Body of pancreas (tissue), 4 donors: ENCODE measurements around the gene OR2D2. TPM values are rescaled to one million over a fixed set of nuclear protein-coding genes. Genes with fewer than 3 reads are reported as not detected.

ENCODE experiments used
- ATAC-seq: fragments of 150-250 bp; one replicate; pipeline ENCODE4 v1.9.1; 2016
- DNase-seq, 4 donors: peaks; one replicate each; pipeline ENCODE4 v3.0.0-alpha.2; 2019
- H3K27ac ChIP-seq, 4 donors: fragments of 200-600 bp; sonication (generic); 1 replicate in 3 of 4; 2 replicates in 1 of 4; pipeline versions ENCODE4 v1.5.1 to v1.6.1; 2016 to 2019; ENCODE audit warnings: mild to moderate bottlenecking in 1 of 4, mixed read lengths in 1 of 4, moderate library complexity in 1 of 4
- H3K27me3 ChIP-seq, 2 donors: fragments of 200-600 bp; sonication (generic); one replicate each; pipeline ENCODE4 v1.6.0; 2016; ENCODE audit warnings: mild to moderate bottlenecking in 1 of 2
- H3K36me3 ChIP-seq, 2 donors: fragments of 200-600 bp; sonication (generic); replicated peaks in 1 of 2; 2 replicates each; pipeline ENCODE4 v1.5.1; 2016; ENCODE audit warnings: low read depth in 2 of 2; ENCODE audit not compliant: insufficient read depth in 1 of 2
- H3K4me1 ChIP-seq: fragments of 200-600 bp; sonication (generic); one replicate; pipeline ENCODE4 v1.6.0; 2016
- H3K4me3 ChIP-seq, 2 donors: fragments of 200-600 bp; sonication (generic); 1 replicate in 1 of 2; 2 replicates in 1 of 2; pipeline ENCODE4 v1.5.1; 2016 to 2019
- H3K9me3 ChIP-seq, 3 donors: fragments of 200-600 bp; sonication (generic); 1 replicate in 2 of 3; 2 replicates in 1 of 3; pipeline ENCODE4 v1.5.1; 2016
- POLR2A ChIP-seq, 3 donors: fragments of 450-650 bp; IDR thresholded peaks; one replicate each; pipeline ENCODE4 v1.6.1; 2016; ENCODE audit warnings: antibody characterized with exemption in 3 of 3, mild to moderate bottlenecking in 2 of 3
- WGBS, 2 donors: methylation state at CpG; one replicate each; pipeline ENCODE4 v1.1.5; 2017; 5-methylcytosine and 5-hydroxymethylcytosine counted together
- intact Hi-C: fragments of 100-400 bp; cut with DNase I; formaldehyde crosslinking; loops from one replicate; pipeline ENCODE4 v1.15.1; 2023
- total RNA-seq, 2 donors: library from RNA; depleted of rRNA; stranded (reverse); fragments of >200 nt; gene quantifications; one replicate each; pipeline ENCODE4 v1.1.0, GENCODE V29; 2016
- TF ChIP-seq, protein P1 (sequence below), 7 experiments: fragments of 450-650 bp in 4 of 7; fragments of 200-600 bp in 3 of 7; sonication (generic) in 3 of 7; IDR thresholded peaks; one replicate each; pipeline ENCODE4 v1.5.1; 2016 to 2019; ENCODE audit warnings: antibody characterized with exemption in 7 of 7

Gene OR2D2, protein sequence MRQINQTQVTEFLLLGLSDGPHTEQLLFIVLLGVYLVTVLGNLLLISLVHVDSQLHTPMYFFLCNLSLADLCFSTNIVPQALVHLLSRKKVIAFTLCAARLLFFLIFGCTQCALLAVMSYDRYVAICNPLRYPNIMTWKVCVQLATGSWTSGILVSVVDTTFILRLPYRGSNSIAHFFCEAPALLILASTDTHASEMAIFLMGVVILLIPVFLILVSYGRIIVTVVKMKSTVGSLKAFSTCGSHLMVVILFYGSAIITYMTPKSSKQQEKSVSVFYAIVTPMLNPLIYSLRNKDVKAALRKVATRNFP
- under 1 TPM in 1 of 2 donors, not detected in 1; 0.78 TPM for total RNA-seq

GRCh38 chr11:6892400-6892799, at the start of gene OR2D2:
TSS of gene OR2D2 (minus strand) at chr11:6892500. CDS start at chr11:6892500, 0 bp downstream.
- ATAC-seq (no peak), DNase-seq (no peak)
- no peak within 1 kb of the TSS for H3K4me3 ChIP-seq
- TF ChIP-seq, protein P1, sequence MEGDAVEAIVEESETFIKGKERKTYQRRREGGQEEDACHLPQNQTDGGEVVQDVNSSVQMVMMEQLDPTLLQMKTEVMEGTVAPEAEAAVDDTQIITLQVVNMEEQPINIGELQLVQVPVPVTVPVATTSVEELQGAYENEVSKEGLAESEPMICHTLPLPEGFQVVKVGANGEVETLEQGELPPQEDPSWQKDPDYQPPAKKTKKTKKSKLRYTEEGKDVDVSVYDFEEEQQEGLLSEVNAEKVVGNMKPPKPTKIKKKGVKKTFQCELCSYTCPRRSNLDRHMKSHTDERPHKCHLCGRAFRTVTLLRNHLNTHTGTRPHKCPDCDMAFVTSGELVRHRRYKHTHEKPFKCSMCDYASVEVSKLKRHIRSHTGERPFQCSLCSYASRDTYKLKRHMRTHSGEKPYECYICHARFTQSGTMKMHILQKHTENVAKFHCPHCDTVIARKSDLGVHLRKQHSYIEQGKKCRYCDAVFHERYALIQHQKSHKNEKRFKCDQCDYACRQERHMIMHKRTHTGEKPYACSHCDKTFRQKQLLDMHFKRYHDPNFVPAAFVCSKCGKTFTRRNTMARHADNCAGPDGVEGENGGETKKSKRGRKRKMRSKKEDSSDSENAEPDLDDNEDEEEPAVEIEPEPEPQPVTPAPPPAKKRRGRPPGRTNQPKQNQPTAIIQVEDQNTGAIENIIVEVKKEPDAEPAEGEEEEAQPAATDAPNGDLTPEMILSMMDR (IDR thresholded peaks at IDR 0.05) = no peak
- TF ChIP-seq POLR2A (IDR thresholded peaks at IDR 0.05) = no peak
- H3K27ac ChIP-seq = no peak within 1 kb of the TSS
- H3K4me1 ChIP-seq = no peaks in the 10 kb centered on the region
- H3K9me3 ChIP-seq = no peaks in the 10 kb centered on the region
- 93% methylated on average over 2 of the region's 2 CpGs for WGBS, 2 donors
- H3K27me3 ChIP-seq = no peaks in the 10 kb centered on the region
- intact Hi-C loops = no loop called here
- no peaks in the 10 kb centered on the region for H3K36me3 ChIP-seq

DNA sequence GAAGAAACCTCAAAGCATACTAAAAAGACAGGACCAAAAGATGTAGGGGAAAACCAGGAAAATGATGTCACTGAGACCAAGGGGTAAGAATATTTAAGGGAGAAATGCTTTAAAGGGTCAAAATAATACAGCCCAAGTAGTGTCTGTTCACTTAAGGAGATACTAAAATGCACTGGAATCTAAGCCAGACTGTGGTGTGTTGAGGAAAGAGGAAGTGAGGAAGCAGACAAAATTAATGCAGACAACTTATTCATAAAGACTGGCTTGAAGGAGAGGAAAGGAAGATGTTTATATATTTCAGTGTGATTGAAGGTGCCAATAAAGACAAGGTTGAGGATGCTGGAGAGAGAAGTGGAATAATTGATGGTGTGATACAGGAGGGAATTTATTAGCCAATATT, 49.7 kb upstream of the OR2D2 start:
- Histone ChIP-seq H3K4me3 (no peak overlapping the region), H3K27me3 (no peaks in the 10 kb centered on the region), H3K27ac (no peak overlapping the region), H3K9me3 (no peaks in the 10 kb centered on the region), H3K36me3 (no peaks in the 10 kb centered on the region), H3K4me1 (no peaks in the 10 kb centered on the region)
- TF ChIP-seq, protein P1 (IDR thresholded peaks at IDR 0.05) = no peak
- TF ChIP-seq POLR2A (IDR thresholded peaks at IDR 0.05) = no peak
- intact Hi-C loops = no loop called here
- no peak for DNase-seq
- ATAC-seq = no peak

DNA sequence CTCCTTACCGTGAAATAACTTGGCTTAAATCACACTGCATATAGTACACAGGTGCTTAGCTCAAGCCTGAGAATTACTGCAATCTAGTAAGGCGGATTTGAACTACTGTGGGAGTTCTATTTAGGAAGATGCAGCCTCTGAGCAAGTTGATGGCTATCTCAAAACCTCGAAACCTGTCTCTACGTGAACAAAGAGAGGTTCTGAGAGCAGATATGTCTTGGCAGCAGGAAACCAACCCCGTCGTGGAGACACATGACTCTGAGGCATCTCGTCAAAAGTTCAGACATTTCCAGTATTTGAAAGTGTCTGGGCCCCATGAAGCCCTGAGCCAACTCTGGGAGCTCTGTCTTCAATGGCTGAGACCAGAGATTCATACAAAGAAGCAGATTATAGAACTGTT, 39.8 kb upstream of the OR2D2 start:
- ATAC-seq (no peak), DNase-seq (no peak)
- TF ChIP-seq, protein P1 (IDR thresholded peaks at IDR 0.05) = no peak
- no peak for TF ChIP-seq POLR2A (IDR thresholded peaks at IDR 0.05)
- 81 to 82% methylated on average over 7 of the region's 7 CpGs for WGBS, 2 donors
- Histone ChIP-seq H3K27ac (no peak overlapping the region), H3K4me3 (no peak overlapping the region), H3K36me3 (no peaks in the 10 kb centered on the region), H3K4me1 (peaks cover 5% of the 10 kb centered on the region), H3K27me3 (no peaks in the 10 kb centered on the region), H3K9me3 (no peaks in the 10 kb centered on the region)
- intact Hi-C loops = no loop called here

- no peak for TF ChIP-seq POLR2A (IDR thresholded peaks at IDR 0.05)
- TF ChIP-seq, protein P1 (IDR thresholded peaks at IDR 0.05) = no peak
- Histone ChIP-seq H3K36me3 (no peaks in the 10 kb centered on the region), H3K9me3 (no peaks in the 10 kb centered on the region), H3K27ac (no peak overlapping the region), H3K4me3 (no peak overlapping the region), H3K27me3 (no peaks in the 10 kb centered on the region), H3K4me1 (peaks cover 5% of the 10 kb centered on the region)
- 89 to 93% methylated on average over 3 of the region's 3 CpGs for WGBS, 2 donors
- intact Hi-C loops = no loop called here
- ATAC-seq = no peak
- no peak for DNase-seq
Measured at GRCh38 chr11:6931146-6931713, 38.9 kb upstream of the OR2D2 start.

DNA sequence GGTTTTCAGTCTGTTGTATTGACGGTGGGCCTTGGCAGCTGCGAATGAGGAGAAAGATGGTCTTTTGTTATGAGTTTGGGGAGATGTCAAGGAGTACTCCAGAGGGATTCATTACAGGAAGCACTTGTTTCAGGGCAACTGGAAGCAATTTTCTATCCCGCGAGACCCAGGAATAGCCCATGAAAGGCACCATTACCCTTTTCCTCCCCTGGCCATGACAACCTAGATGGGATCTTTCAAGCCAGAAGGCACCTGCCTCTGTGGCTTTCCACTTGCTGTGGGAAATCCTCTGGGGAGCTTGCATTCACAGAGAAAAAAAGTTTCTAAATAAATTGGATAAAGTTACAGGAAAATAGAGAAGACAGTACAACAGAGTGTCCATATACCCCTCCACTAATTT, 36.6 kb upstream of the OR2D2 start:
- DNase-seq = no peak
- Histone ChIP-seq H3K9me3 (no peaks in the 10 kb centered on the region), H3K27ac (no peak overlapping the region), H3K27me3 (no peaks in the 10 kb centered on the region), H3K36me3 (no peaks in the 10 kb centered on the region), H3K4me3 (no peak overlapping the region), H3K4me1 (peaks cover 10% of the 10 kb centered on the region)
- TF ChIP-seq, protein P1 (IDR thresholded peaks at IDR 0.05) = no peak
- no peak for TF ChIP-seq POLR2A (IDR thresholded peaks at IDR 0.05)
- intact Hi-C loops = no loop called here
- WGBS, 2 donors = 71 to 73% methylated on average over 4 of the region's 4 CpGs
- no peak for ATAC-seq
